GM18870 (cell line): ENCODE results near the gene GANAB.
"Not testable (repeated sequence)": the region's sequence is repeated elsewhere in the genome, so short reads cannot be mapped to it uniquely, and the experiment has no call there.

Experiments
- ATAC-seq: cut with Tn5 transposase; IDR thresholded peaks from one replicate; pipeline ENCODE4 v1.9.1; 2021; ENCODE audit warnings: moderate library complexity; ENCODE audit not compliant: unreplicated experiment

Gene GANAB

GRCh38 chr11:62645946-62646824 lies at the start of gene GANAB:
Gene GANAB (minus strand): TSS chr11:62646613. CDS start chr11:62646599, 14 bp downstream.
- ATAC-seq: peak; percentile 77

GRCh38 chr11:62694455-62695167 lies 48.2 kb upstream of the GANAB start:
- no peak for ATAC-seq

DNA sequence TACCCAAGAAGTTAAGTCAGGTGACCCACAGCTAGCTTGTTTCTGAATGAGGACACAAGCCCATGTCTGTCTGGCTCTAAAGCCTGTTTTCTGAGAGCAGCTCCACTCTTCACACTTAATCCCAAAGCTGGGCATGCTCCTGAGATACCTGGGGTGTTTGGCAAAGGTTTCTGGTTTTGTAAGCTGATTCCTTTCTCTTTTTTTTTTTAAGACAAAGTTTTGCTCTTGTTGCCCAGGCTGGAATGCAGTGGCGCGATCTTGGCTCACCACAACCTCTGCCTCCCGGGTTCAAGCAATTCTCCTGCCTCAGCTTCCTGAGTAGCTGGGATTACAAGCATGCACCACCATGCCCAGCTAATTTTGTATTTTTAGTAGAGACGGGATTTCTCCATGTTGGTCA lies 47.2 kb upstream of the GANAB start:
- ATAC-seq: not testable (repeated sequence)

- ATAC-seq: no peak
These were observed 43.2 kb upstream of the GANAB start, which contains the start of gene LRRN4CL for GRCh38 chr11:62689421-62690183. Gene LRRN4CL (minus strand): TSS chr11:62689530. CDS start chr11:62688508, 1,022 bp downstream.

GRCh38 chr11:62688491-62688890 lies 42.1 kb upstream of the GANAB start:
- ATAC-seq: no peak

- no peak for ATAC-seq
These were observed 41.3 kb upstream of the GANAB start for GRCh38 chr11:62687508-62688396.

- ATAC-seq: no peak
These were observed 36.1 kb upstream of the GANAB start for GRCh38 chr11:62682518-62682917.

DNA sequence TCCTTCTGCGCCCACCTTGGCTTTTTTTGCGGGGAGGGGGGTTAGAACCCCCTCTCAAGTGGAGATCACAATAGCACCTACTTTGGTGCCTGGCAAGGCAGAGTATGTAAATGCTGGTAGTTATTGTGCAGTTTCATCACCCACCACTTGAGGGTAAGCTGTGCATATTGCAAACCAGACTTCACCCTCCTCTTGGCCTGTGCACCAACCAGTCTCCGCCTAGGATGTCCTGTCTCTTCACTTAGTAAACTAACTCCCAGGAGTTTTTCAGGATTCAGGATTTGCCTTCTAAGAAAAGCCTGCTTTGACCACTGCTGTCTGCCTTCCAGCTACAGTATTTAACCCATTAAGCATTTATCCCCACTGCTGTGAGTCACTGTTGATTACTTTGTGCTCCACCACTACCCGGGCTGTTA lies 34.4 kb upstream of the GANAB start:
- ATAC-seq: no peak

GRCh38 chr11:62678770-62679696 lies 32.6 kb upstream of the GANAB start, which contains the start of gene UBXN1:
Gene UBXN1 (minus strand): TSS chr11:62679073. CDS start chr11:62678923, 150 bp downstream.
- ATAC-seq: no peak

- ATAC-seq: no peak
These were observed 32.0 kb upstream of the GANAB start for GRCh38 chr11:62678433-62678769.

- ATAC-seq: no peak
These were observed 31.3 kb upstream of the GANAB start for GRCh38 chr11:62677714-62678113.

GRCh38 chr11:62677156-62677555 lies 30.7 kb upstream of the GANAB start:
- ATAC-seq: no peak

GRCh38 chr11:62676698-62677097 lies 30.3 kb upstream of the GANAB start:
- no peak for ATAC-seq

GRCh38 chr11:62675415-62675814 lies 29.0 kb upstream of the GANAB start:
- not testable (repeated sequence) for ATAC-seq

DNA sequence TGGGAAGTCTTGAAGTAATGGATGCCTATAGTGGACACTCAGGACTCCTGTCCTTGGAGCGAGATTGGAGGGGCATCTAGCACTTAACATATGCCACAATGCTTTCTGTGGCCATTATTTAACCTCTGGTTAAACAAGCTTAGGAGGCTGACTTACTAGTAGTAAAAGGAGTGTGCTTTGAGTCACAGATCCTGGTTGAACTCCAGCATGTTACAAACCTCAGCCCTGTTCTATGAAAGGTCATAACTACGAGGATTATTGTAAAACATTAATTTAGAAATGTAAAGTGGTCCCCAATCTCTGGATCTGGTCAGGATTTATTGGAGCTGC lies 26.7 kb upstream of the GANAB start:
- ATAC-seq: no peak

DNA sequence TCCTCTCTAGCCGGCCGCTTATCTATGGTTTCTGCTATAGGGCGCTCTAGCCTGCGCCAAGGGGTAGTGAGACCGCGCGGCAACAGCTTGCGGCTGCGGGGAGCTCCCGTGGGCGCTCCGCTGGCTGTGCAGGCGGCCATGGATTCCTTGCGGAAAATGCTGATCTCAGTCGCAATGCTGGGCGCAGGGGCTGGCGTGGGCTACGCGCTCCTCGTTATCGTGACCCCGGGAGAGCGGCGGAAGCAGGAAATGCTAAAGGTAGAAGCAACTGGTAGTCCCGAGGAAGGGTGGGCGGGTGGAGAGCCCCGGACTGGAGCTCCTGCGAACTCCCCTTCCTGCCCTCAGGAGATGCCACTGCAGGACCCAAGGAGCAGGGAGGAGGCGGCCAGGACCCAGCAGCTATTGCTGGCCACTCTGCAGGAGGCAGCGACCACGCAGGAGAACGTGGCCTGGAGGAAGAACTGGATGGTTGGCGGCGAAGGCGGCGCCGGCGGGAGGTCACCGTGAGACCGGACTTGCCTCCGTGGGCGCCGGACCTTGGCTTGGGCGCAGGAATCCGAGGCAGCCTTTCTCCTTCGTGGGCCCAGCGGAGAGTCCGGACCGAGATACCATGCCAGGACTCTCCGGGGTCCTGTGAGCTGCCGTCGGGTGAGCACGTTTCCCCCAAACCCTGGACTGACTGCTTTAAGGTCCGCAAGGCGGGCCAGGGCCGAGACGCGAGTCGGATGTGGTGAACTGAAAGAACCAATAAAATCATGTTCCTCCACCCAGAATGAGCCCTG lies 25.4 kb upstream of the GANAB start, which contains the start of the genes LBHD1 and UQCC3:
Gene LBHD1, minus strand, starts transcription at position 660 of the 782 bp plus-strand sequence. CDS start 2,236 bp downstream, outside the sequence.
Gene UQCC3, plus strand, starts transcription at position 66 of the 782 bp plus-strand sequence. Its CDS starts 73 bp downstream, at position 139.
- peak; percentile 46 for ATAC-seq

DNA sequence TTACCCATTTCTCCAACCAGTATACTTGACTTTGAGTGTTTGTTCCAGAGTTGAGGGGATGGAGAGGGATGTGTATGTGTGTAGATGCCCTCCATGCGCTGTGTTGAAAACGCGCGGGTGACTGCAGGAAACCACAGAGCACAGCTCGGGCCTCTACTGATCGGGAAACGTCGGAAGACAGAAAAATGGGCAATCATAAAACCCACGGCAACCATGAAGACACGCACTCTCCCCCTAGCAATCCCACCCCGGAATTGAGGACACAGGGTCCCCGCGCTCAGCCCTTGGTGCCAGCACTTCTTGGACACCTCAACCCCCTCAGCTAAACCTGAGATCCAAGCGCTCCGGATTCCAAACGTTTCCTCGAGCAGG lies 24.8 kb upstream of the GANAB start:
- no peak for ATAC-seq
